IMR-90 (cell line): ENCODE measurements around the gene GFRA4. TPM values are rescaled to one million over a fixed set of nuclear protein-coding genes. Genes with fewer than 3 reads are reported as not detected.

ENCODE experiments used
- ATAC-seq: fragments of 200-7000 bp; cut with Tn5 transposase; 2 replicates; pipeline ENCODE4 v1.9.1; 2020; ENCODE audit warnings: low read depth, mild to moderate bottlenecking, moderate library complexity
- BruUV-seq: library from RNA; stranded (reverse); fragments of 400-500 nt; replicated peaks from 2 replicates; lab custom pipeline; 2021; lab: Mats Ljungman, UMichigan
- CTCF ChIA-PET: fragments of 300-600 bp; formaldehyde crosslinking; extraction: SDS; loops from one replicate; lab custom pipeline; 2021; ENCODE audit warnings: antibody characterized with exemption; lab: Yijun Ruan, JAX
- POLR2A ChIA-PET: fragments of 300-600 bp; sonication (Branson Sonifier 250); formaldehyde crosslinking; loops from one replicate; lab custom pipeline; 2022; ENCODE audit warnings: antibody characterized with exemption; ENCODE audit not compliant: unreplicated experiment; lab: Charles Lee
- DNase-seq: peaks from one replicate; pipeline ENCODE4 v3.0.0; 2013
- H2AFZ ChIP-seq: replicated peaks from 2 replicates; pipeline ENCODE3; 2013; ENCODE audit warnings: low read length, mild to moderate bottlenecking; ENCODE audit not compliant: poor library complexity
- H2AK5ac ChIP-seq: 2 replicates; pipeline ENCODE4 v1.6.1; 2013; ENCODE audit warnings: low read depth, low read length, inconsistent platforms
- H2AK9ac ChIP-seq: replicated peaks from 2 replicates; pipeline ENCODE3; 2013; ENCODE audit warnings: mild to moderate bottlenecking, low read depth, low read length, moderate library complexity; ENCODE audit not compliant: poor library complexity
- H2BK120ac ChIP-seq: 2 replicates; pipeline ENCODE4 v1.6.1; 2013; ENCODE audit warnings: low read depth, low read length, inconsistent platforms
- H2BK15ac ChIP-seq: 3 replicates; pipeline ENCODE4 v1.6.1; 2013; ENCODE audit warnings: low read depth, low read length, inconsistent platforms
- H2BK20ac ChIP-seq: 2 replicates; pipeline ENCODE4 v1.6.1; 2013; ENCODE audit warnings: low read depth, mild to moderate bottlenecking, inconsistent platforms, low read length, moderate library complexity
- H2BK5ac ChIP-seq: 2 replicates; pipeline ENCODE4 v1.6.1; 2013; ENCODE audit warnings: mild to moderate bottlenecking, low read depth, low read length, inconsistent platforms; ENCODE audit not compliant: poor library complexity, severe bottlenecking
- H3K14ac ChIP-seq: replicated peaks from 2 replicates; pipeline ENCODE4 v1.6.1; 2013; ENCODE audit warnings: low read depth, low read length, inconsistent platforms
- H3K18ac ChIP-seq: 2 replicates; pipeline ENCODE4 v1.6.1; 2013; ENCODE audit warnings: low read depth, low read length, control low read depth
- H3K23ac ChIP-seq: 2 replicates; pipeline ENCODE4 v1.6.1; 2013; ENCODE audit warnings: low read depth, low read length, inconsistent platforms
- H3K27ac ChIP-seq: 2 replicates; pipeline ENCODE4 v1.5.1; 2013; ENCODE audit warnings: mild to moderate bottlenecking, control low read depth, low read length; ENCODE audit not compliant: insufficient read depth
- H3K27me3 ChIP-seq: 2 replicates; pipeline ENCODE4 v1.6.1; 2013; ENCODE audit warnings: low read length; ENCODE audit not compliant: control insufficient read depth, insufficient read depth
- H3K36me3 ChIP-seq: 2 replicates; pipeline ENCODE4 v1.6.1; 2013; ENCODE audit warnings: low read length, mixed read lengths; ENCODE audit not compliant: control insufficient read depth, insufficient read depth
- H3K4ac ChIP-seq: 2 replicates; pipeline ENCODE4 v1.6.1; 2013; ENCODE audit warnings: low read depth, low read length, inconsistent platforms
- H3K4me1 ChIP-seq: 2 replicates; pipeline ENCODE4 v1.6.1; 2013; ENCODE audit warnings: low read length, mixed read lengths; ENCODE audit not compliant: control insufficient read depth, insufficient read depth
- H3K4me2 ChIP-seq: 2 replicates; pipeline ENCODE4 v1.6.1; 2013; ENCODE audit warnings: low read depth, mild to moderate bottlenecking, control low read depth, low read length, moderate library complexity
- H3K4me3 ChIP-seq: 2 replicates; pipeline ENCODE4 v1.5.1; 2013; ENCODE audit warnings: low read depth, mild to moderate bottlenecking, control low read depth, low read length, moderate library complexity; ENCODE audit not compliant: insufficient read depth
- H3K56ac ChIP-seq: 2 replicates; pipeline ENCODE4 v1.6.1; 2013; ENCODE audit warnings: low read length, inconsistent platforms; ENCODE audit not compliant: insufficient read depth; ENCODE audit errors: extremely low read depth
- H3K79me1 ChIP-seq, 2 experiments: 2 replicates each; pipeline ENCODE4 v1.6.1; 2013; ENCODE audit warnings: low read length in 2 of 2, inconsistent platforms in 1 of 2, low read depth in 1 of 2
- H3K9ac ChIP-seq: 2 replicates; pipeline ENCODE4 v1.6.1; 2013; ENCODE audit warnings: low read depth, low read length, control low read depth
- H3K9me1 ChIP-seq: 2 replicates; pipeline ENCODE4 v1.6.1; 2013; ENCODE audit warnings: low read length, inconsistent platforms; ENCODE audit not compliant: insufficient read depth
- H3K9me3 ChIP-seq: 2 replicates; pipeline ENCODE4 v1.6.1; 2013; ENCODE audit warnings: low read length; ENCODE audit not compliant: control insufficient read depth, insufficient read depth
- H4K20me1 ChIP-seq: 2 replicates; pipeline ENCODE4 v1.6.1; 2013; ENCODE audit warnings: low read length, inconsistent platforms; ENCODE audit not compliant: insufficient read depth
- H4K5ac ChIP-seq: 2 replicates; pipeline ENCODE4 v1.6.1; 2013; ENCODE audit warnings: mild to moderate bottlenecking, low read depth, low read length, control low read depth
- H4K8ac ChIP-seq, 2 experiments: 2 replicates each; pipeline ENCODE4 v1.6.1; 2013; ENCODE audit warnings: low read depth in 2 of 2, low read length in 2 of 2, control low read depth in 1 of 2, inconsistent platforms in 1 of 2
- H4K91ac ChIP-seq: 2 replicates; pipeline ENCODE4 v1.6.1; 2013; ENCODE audit warnings: low read depth, low read length, inconsistent platforms; ENCODE audit not compliant: insufficient read depth
- BHLHE40 ChIP-seq: fragments of 150-350 bp; IDR thresholded peaks from 2 replicates; pipeline ENCODE4 v1.6.1; 2016; ENCODE audit warnings: mild to moderate bottlenecking, low read depth, low read length
- CEBPB ChIP-seq: IDR thresholded peaks from 2 replicates; pipeline ENCODE4 v1.6.1; 2012; ENCODE audit warnings: low read depth, low read length, improper control_type of control experiment
- CHD1 ChIP-seq: IDR thresholded peaks from 2 replicates; pipeline ENCODE4 v1.6.1; 2012; ENCODE audit warnings: low read depth, low read length, improper control_type of control experiment
- CTCF ChIP-seq: conservative IDR thresholded peaks from 2 replicates; pipeline ENCODE4 v1.5.1; 2012; ENCODE audit warnings: mild to moderate bottlenecking, low read depth, low read length, improper control_type of control experiment
- ELK1 ChIP-seq: fragments of 150-350 bp; IDR thresholded peaks from 2 replicates; pipeline ENCODE4 v1.6.1; 2016; ENCODE audit warnings: low read depth, mild to moderate bottlenecking, low read length, moderate library complexity, borderline replicate concordance
- FOS ChIP-seq: fragments of 150-350 bp; IDR thresholded peaks from 2 replicates; pipeline ENCODE4 v1.6.1; 2016; ENCODE audit warnings: low read depth, low read length
- MAFK ChIP-seq: IDR thresholded peaks from 2 replicates; pipeline ENCODE4 v1.6.1; 2012; ENCODE audit warnings: low read depth, low read length, improper control_type of control experiment
- MAZ ChIP-seq: IDR thresholded peaks from 2 replicates; pipeline ENCODE4 v1.6.1; 2012; ENCODE audit warnings: low read depth, mild to moderate bottlenecking, low read length, improper control_type of control experiment, moderate library complexity, borderline replicate concordance
- MXI1 ChIP-seq: IDR thresholded peaks from 2 replicates; pipeline ENCODE4 v1.6.1; 2012; ENCODE audit warnings: low read depth, mild to moderate bottlenecking, low read length, moderate library complexity, borderline replicate concordance
- POLR2A ChIP-seq: IDR thresholded peaks from 2 replicates; pipeline ENCODE4 v1.6.1; 2012; ENCODE audit warnings: mild to moderate bottlenecking, low read depth, low read length
- RAD21 ChIP-seq: IDR thresholded peaks from 2 replicates; pipeline ENCODE4 v1.6.1; 2012; ENCODE audit warnings: low read length, improper control_type of control experiment
- RCOR1 ChIP-seq: IDR thresholded peaks from 2 replicates; pipeline ENCODE4 v1.6.1; 2012; ENCODE audit warnings: mild to moderate bottlenecking, low read length, improper control_type of control experiment; ENCODE audit not compliant: insufficient replicate concordance
- RFX5 ChIP-seq: IDR thresholded peaks from 2 replicates; pipeline ENCODE4 v1.8.0; 2012; ENCODE audit warnings: low read depth, mild to moderate bottlenecking, low read length, moderate library complexity
- SMC3 ChIP-seq: fragments of 150-350 bp; IDR thresholded peaks from 2 replicates; pipeline ENCODE4 v1.6.1; 2016; ENCODE audit warnings: low read depth, mild to moderate bottlenecking, antibody characterized with exemption, low read length, moderate library complexity
- WGBS, 2 experiments: methylation state at CpG; one replicate each; pipeline versions ENCODE4 v1.1.5 to v1.1.7; 2013; ENCODE audit warnings: missing lambda C conversion rate in 2 of 2; ENCODE audit not compliant: insufficient read length in 1 of 2; ENCODE audit errors: extremely low coverage in 2 of 2; 5-methylcytosine and 5-hydroxymethylcytosine counted together
- dilution Hi-C: fragments of 300-500 bp; cut with HindIII; formaldehyde crosslinking; loops from one replicate; pipeline ENCODE4 v1.14.3; 2018; ENCODE audit warnings: low sequenced_read_pairs; ENCODE audit not compliant: unreplicated experiment
- in situ Hi-C: fragments of 300-500 bp; cut with MboI; formaldehyde crosslinking; loops from 3 replicates; pipeline ENCODE4 v1.14.3; 2019; ENCODE audit warnings: low sequenced_read_pairs, inconsistent platforms, mixed read lengths
- intact Hi-C: fragments of 100-400 bp; cut with micrococcal nuclease; formaldehyde crosslinking; loops from 2 replicates; pipeline ENCODE4 v1.10.0; 2022
- polyA plus RNA-seq, 3 experiments: library from polyadenylated mRNA; depleted of rRNA; stranded (reverse); fragments of >200 nt; gene quantifications; 2 replicates each; pipeline ENCODE4 v1.2.3, GENCODE V29; 2012; ENCODE audit warnings: low replicate concordance in 1 of 3
- total RNA-seq: library from RNA; depleted of rRNA; stranded (reverse); fragments of >200 nt; gene quantifications from 2 replicates; pipeline ENCODE4 v1.2.3, GENCODE V29; 2012

Gene GFRA4
- total and polyA plus RNA-seq, 2 of the 4 experiments (the other 2 are of a cell fraction), result not detected

GRCh38 chr20:3705491-3705969 lies 42.3 kb upstream of the GFRA4 start (continued):
- TF ChIP-seq MXI1 (no peak), CEBPB (no peak), RFX5 (no peak), CHD1 (no peak)

GRCh38 chr20:3704087-3704486 lies 40.9 kb upstream of the GFRA4 start:
- Histone ChIP-seq H2BK15ac (no peak overlapping the region), H3K4ac (no peak overlapping the region), H3K4me3 (no peak overlapping the region), H3K9ac (no peak overlapping the region), H4K5ac (no peak overlapping the region), H4K8ac (no peak overlapping the region), H2AK5ac (no peak overlapping the region), H3K4me2 (no peak overlapping the region), H3K27ac (no peak overlapping the region), H3K14ac (no peak overlapping the region), H3K79me1 (no peaks in the 10 kb centered on the region), H3K23ac (no peak overlapping the region), H3K27me3 (peaks cover 38% of the 10 kb centered on the region), H2BK20ac (no peak overlapping the region), H3K36me3 (no peaks in the 10 kb centered on the region), H3K56ac (no peak overlapping the region), H2AK9ac (no peak overlapping the region), H3K4me1 (no peaks in the 10 kb centered on the region), H2BK120ac (no peak overlapping the region), H4K20me1 (no peaks in the 10 kb centered on the region), H2AFZ (peak overlapping the region; percentile 63), H3K9me1 (no peaks in the 10 kb centered on the region), H3K18ac (no peak overlapping the region), H2BK5ac (no peak overlapping the region), H3K9me3 (peaks cover 2% of the 10 kb centered on the region; the same call in 1 of the 2 replicates), H4K91ac (no peak overlapping the region)
- BruUV-seq, result no TSS peak
- CTCF ChIA-PET, result no interaction called here
- intact Hi-C loops, result no loop called here
- POLR2A ChIA-PET, result no interaction called here
- in situ Hi-C loops, result no loop called here
- DNase-seq (no peak), ATAC-seq (no peak)
- dilution Hi-C loops, result no loop called here
- no CpG with 5 or more reads among the region's 5 CpGs for WGBS, 2 experiments
- TF ChIP-seq CHD1, result no peak
- TF ChIP-seq FOS, result no peak
- no peak for TF ChIP-seq RCOR1
- no peak for TF ChIP-seq MAFK
- TF ChIP-seq BHLHE40, result no peak
- TF ChIP-seq CTCF, result no peak
- no peak for TF ChIP-seq ELK1
- TF ChIP-seq POLR2A, result no peak
- TF ChIP-seq RAD21, result no peak
- no peak for TF ChIP-seq RFX5
- TF ChIP-seq SMC3, result no peak
- TF ChIP-seq MXI1, result no peak
- no peak for TF ChIP-seq CEBPB
- TF ChIP-seq MAZ, result no peak
